ENCODE results near the gene ENPP6. TPM values are rescaled to one million over a fixed set of nuclear protein-coding genes. Genes with fewer than 3 reads are reported as not detected.

The ENPP6 gene
- total RNA-seq, 4 donors from 2014 or later = 0.97 TPM; not detected in 3

- Histone ChIP-seq H3K27me3 (no peaks in the 10 kb centered on the region), H3K4me3 (no peak overlapping the region), H3K36me3 (no peaks in the 10 kb centered on the region), H3K4me1 (no peaks in the 10 kb centered on the region), H3K27ac (no peak overlapping the region), H3K9me3 (no peaks in the 10 kb centered on the region)
- intact Hi-C loops (cut with DNase I; ENCODE audit: low total_unique reads) = no loop called here
- no peak for DNase-seq
- TF ChIP-seq POLR2A (IDR thresholded peaks at IDR 0.05) = no peak
- TF ChIP-seq CTCF (IDR thresholded peaks at IDR 0.05) = peak in 1 of 4 experiments; percentile 29
These were observed 117.3 kb downstream of the ENPP6 start for GRCh38 chr4:184100297-184100885.

GRCh38 chr4:184099535-184099966 lies 118.1 kb downstream of the ENPP6 start:
- H3K27ac ChIP-seq = peak overlapping the region in 1 of 2 donors; percentile 36
- H3K4me3 ChIP-seq = no peak overlapping the region
- no peak for TF ChIP-seq POLR2A (IDR thresholded peaks at IDR 0.05)
- no peak for TF ChIP-seq CTCF (IDR thresholded peaks at IDR 0.05)
- H3K4me1 ChIP-seq = no peaks in the 10 kb centered on the region
- H3K9me3 ChIP-seq = no peaks in the 10 kb centered on the region
- intact Hi-C loops (cut with DNase I; ENCODE audit: low total_unique reads) = no loop called here
- DNase-seq = no peak
- no peaks in the 10 kb centered on the region for H3K36me3 ChIP-seq
- no peaks in the 10 kb centered on the region for H3K27me3 ChIP-seq

- Histone ChIP-seq H3K36me3 (no peaks in the 10 kb centered on the region), H3K27me3 (no peaks in the 10 kb centered on the region), H3K9me3 (no peaks in the 10 kb centered on the region), H3K4me1 (no peaks in the 10 kb centered on the region), H3K27ac (peak overlapping the region in 1 of 2 donors; percentile 36), H3K4me3 (no peak overlapping the region)
- intact Hi-C loops (cut with DNase I; ENCODE audit: low total_unique reads) = no loop called here
- no peak for DNase-seq
- TF ChIP-seq CTCF (IDR thresholded peaks at IDR 0.05) = no peak
- TF ChIP-seq POLR2A (IDR thresholded peaks at IDR 0.05) = no peak
These were observed 118.7 kb downstream of the ENPP6 start for GRCh38 chr4:184099000-184099399.

GRCh38 chr4:184097815-184098214 lies 119.9 kb downstream of the ENPP6 start:
- no peak for DNase-seq
- TF ChIP-seq CTCF (IDR thresholded peaks at IDR 0.05) (no peak), POLR2A (IDR thresholded peaks at IDR 0.05) (no peak)
- no peak overlapping the region for H3K27ac ChIP-seq
- H3K4me3 ChIP-seq = no peak overlapping the region
- no peaks in the 10 kb centered on the region for H3K9me3 ChIP-seq
- H3K27me3 ChIP-seq = no peaks in the 10 kb centered on the region
- H3K36me3 ChIP-seq = no peaks in the 10 kb centered on the region
- no peaks in the 10 kb centered on the region for H3K4me1 ChIP-seq
- intact Hi-C loops (cut with DNase I; ENCODE audit: low total_unique reads) = no loop called here

- intact Hi-C loops (cut with DNase I; ENCODE audit: low total_unique reads) = no loop called here
- DNase-seq = peak; percentile 54 to 61
- peak overlapping the region in 1 of 2 donors; percentile 3 for H3K27ac ChIP-seq
- no peaks in the 10 kb centered on the region for H3K27me3 ChIP-seq
- H3K4me1 ChIP-seq = no peaks in the 10 kb centered on the region
- peak overlapping the region; percentile 14 to 23 for H3K4me3 ChIP-seq
- H3K9me3 ChIP-seq = no peaks in the 10 kb centered on the region
- H3K36me3 ChIP-seq = no peaks in the 10 kb centered on the region
- TF ChIP-seq POLR2A (IDR thresholded peaks at IDR 0.05) = no peak
- TF ChIP-seq CTCF (IDR thresholded peaks at IDR 0.05) = peak in 2 of 4 experiments; percentile 26 to 36
These were observed 120.5 kb downstream of the ENPP6 start for GRCh38 chr4:184097241-184097605.

All from uterus (tissue), 4 donors.